SH-SY5Y (cell line): Measurements from ENCODE around the gene ZFYVE1.

Experiments used
- GATA2 ChIP-seq: IDR thresholded peaks from 2 replicates; pipeline ENCODE4 v1.6.1; 2011; ENCODE audit warnings: mild to moderate bottlenecking, low read depth, low read length
- GATA3 ChIP-seq: IDR thresholded peaks from 2 replicates; pipeline ENCODE4 v1.6.1; 2011; ENCODE audit warnings: low read depth, mild to moderate bottlenecking, low read length, moderate library complexity

- TF ChIP-seq GATA2, result no peak
- TF ChIP-seq GATA3, result no peak
Observed at GRCh38 chr14:72974661-72975060, 52.2 kb downstream of the ZFYVE1 start.
